H1 (cell line): ENCODE results near the gene SV2C.

Source experiments
- CHD1 ChIP-seq: IDR thresholded peaks from 2 replicates; pipeline ENCODE4 v1.6.1; 2012; ENCODE audit warnings: low read depth, low read length, improper control_type of control experiment
- POLR2AphosphoS5 ChIP-seq: IDR thresholded peaks from 2 replicates; pipeline ENCODE4 v1.6.1; 2011; ENCODE audit warnings: low read depth, low read length
- SUZ12 ChIP-seq: fragments of 200-600 bp; sonication (generic); IDR thresholded peaks from 2 replicates; pipeline ENCODE4 v1.6.1; 2012; ENCODE audit warnings: mild to moderate bottlenecking, inconsistent platforms, low read length, moderate library complexity, mixed read lengths
- TF ChIP-seq, protein P1 (sequence below), 3 experiments: IDR thresholded peaks; 1 replicate in 2 of 3; 2 replicates in 1 of 3; pipeline versions ENCODE4 v1.5.1 to v1.6.1; 2011; ENCODE audit warnings: low read length in 3 of 3, mild to moderate bottlenecking in 3 of 3, inconsistent platforms in 2 of 3, low read depth in 1 of 3, moderate library complexity in 1 of 3; ENCODE audit not compliant: insufficient read depth in 1 of 3; ENCODE audit errors: control extremely low read depth in 1 of 3
- TF ChIP-seq, protein P2 (sequence below): IDR thresholded peaks from 2 replicates; pipeline ENCODE4 v1.6.1; 2011; ENCODE audit warnings: low read length, improper control_type of control experiment

DNA sequence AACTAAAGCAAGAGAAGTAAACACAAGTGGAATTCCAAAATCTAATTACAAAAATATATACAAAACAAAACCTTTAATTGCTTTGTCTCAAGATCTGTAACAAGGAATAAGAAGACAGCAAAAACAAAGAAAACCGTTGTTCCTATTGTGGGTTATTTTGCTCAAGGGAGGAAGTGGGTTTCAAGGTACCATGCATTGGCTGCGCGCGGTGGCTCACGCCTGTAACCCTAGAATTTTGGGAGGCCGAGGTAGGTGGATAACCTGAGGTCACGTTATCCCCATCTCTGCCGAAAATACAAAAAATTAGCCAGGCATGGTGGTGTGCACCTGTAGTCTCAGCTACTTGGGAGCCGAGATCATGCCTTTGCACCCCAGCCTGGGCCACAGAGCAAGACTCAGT, 307.8 kb downstream of the SV2C start:
- TF ChIP-seq POLR2AphosphoS5 = no peak
- TF ChIP-seq SUZ12 = no peak
- TF ChIP-seq, protein P1, sequence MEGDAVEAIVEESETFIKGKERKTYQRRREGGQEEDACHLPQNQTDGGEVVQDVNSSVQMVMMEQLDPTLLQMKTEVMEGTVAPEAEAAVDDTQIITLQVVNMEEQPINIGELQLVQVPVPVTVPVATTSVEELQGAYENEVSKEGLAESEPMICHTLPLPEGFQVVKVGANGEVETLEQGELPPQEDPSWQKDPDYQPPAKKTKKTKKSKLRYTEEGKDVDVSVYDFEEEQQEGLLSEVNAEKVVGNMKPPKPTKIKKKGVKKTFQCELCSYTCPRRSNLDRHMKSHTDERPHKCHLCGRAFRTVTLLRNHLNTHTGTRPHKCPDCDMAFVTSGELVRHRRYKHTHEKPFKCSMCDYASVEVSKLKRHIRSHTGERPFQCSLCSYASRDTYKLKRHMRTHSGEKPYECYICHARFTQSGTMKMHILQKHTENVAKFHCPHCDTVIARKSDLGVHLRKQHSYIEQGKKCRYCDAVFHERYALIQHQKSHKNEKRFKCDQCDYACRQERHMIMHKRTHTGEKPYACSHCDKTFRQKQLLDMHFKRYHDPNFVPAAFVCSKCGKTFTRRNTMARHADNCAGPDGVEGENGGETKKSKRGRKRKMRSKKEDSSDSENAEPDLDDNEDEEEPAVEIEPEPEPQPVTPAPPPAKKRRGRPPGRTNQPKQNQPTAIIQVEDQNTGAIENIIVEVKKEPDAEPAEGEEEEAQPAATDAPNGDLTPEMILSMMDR (IDR thresholded peaks at IDR 0.05; ENCODE audit: control extremely low read depth in 1 of 3, insufficient read depth in 1 of 3, low read depth in 1 of 3, low read length in 3 of 3) = no peak
- no peak for TF ChIP-seq CHD1
- TF ChIP-seq, protein P2, sequence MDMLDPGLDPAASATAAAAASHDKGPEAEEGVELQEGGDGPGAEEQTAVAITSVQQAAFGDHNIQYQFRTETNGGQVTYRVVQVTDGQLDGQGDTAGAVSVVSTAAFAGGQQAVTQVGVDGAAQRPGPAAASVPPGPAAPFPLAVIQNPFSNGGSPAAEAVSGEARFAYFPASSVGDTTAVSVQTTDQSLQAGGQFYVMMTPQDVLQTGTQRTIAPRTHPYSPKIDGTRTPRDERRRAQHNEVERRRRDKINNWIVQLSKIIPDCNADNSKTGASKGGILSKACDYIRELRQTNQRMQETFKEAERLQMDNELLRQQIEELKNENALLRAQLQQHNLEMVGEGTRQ = no peak
